Ascending aorta (tissue), 2 donors: Measurements from ENCODE around the gene MEOX2. TPM values are rescaled to one million over a fixed set of nuclear protein-coding genes. Genes with fewer than 3 reads are reported as not detected.

Source experiments
- DNase-seq, 2 donors: peaks; one replicate each; pipeline ENCODE4 v3.0.0-alpha.2; 2019; ENCODE audit warnings: low spot score in 2 of 2
- H3K27ac ChIP-seq, 2 donors: fragments of 200-600 bp; sonication (generic); one replicate each; pipeline ENCODE4 v1.5.1; 2016 to 2017; ENCODE audit warnings: mild to moderate bottlenecking in 1 of 2
- H3K27me3 ChIP-seq: fragments of 200-600 bp; sonication (generic); one replicate; pipeline ENCODE4 v1.5.1; 2017
- H3K36me3 ChIP-seq, 2 donors: fragments of 200-600 bp; sonication (generic); one replicate each; pipeline ENCODE4 v1.5.1; 2016
- H3K4me1 ChIP-seq, 2 donors: fragments of 200-600 bp; sonication (generic); one replicate each; pipeline ENCODE4 v1.5.1; 2016 to 2017; ENCODE audit warnings: mild to moderate bottlenecking in 1 of 2
- H3K4me3 ChIP-seq, 2 donors: fragments of 200-600 bp; sonication (generic); one replicate each; pipeline ENCODE4 v1.5.1; 2016 to 2017; ENCODE audit warnings: mild to moderate bottlenecking in 1 of 2
- H3K9me3 ChIP-seq, 2 donors: fragments of 200-600 bp; sonication (generic); one replicate each; pipeline ENCODE4 v1.5.1; 2016
- CTCF ChIP-seq, 3 experiments: fragments of 200-600 bp in 2 of 3; fragments of 450-650 bp in 1 of 3; sonication (generic) in 2 of 3; IDR thresholded peaks; one replicate each; pipeline ENCODE4 v1.5.1; 2016 to 2019; ENCODE audit warnings: antibody characterized with exemption in 3 of 3, mild to moderate bottlenecking in 1 of 3, moderate library complexity in 1 of 3
- intact Hi-C: fragments of 100-400 bp; cut with DNase I; formaldehyde crosslinking; loops from one replicate; pipeline ENCODE4 v1.15.1; 2023
- total RNA-seq: library from RNA; depleted of rRNA; stranded (reverse); fragments of >200 nt; gene quantifications from one replicate; pipeline ENCODE4 v1.1.0, GENCODE V29; 2016

Gene MEOX2
- total RNA-seq, 1 donor from 2014 or later, result 35.0 TPM

GRCh38 chr7:15651693-15652092, 34.8 kb downstream of the MEOX2 start:
- TF ChIP-seq CTCF (IDR thresholded peaks at IDR 0.05), result no peak
- Histone ChIP-seq H3K4me1 (peaks cover 0 to 2% of the 10 kb centered on the region in 2 donors), H3K27ac (no peak overlapping the region), H3K36me3 (no peaks in the 10 kb centered on the region), H3K4me3 (no peak overlapping the region), H3K9me3 (no peaks in the 10 kb centered on the region), H3K27me3 (no peaks in the 10 kb centered on the region)
- no peak for DNase-seq
- intact Hi-C loops, result no loop called here

- DNase-seq, result no peak
- no peak overlapping the region for H3K27ac ChIP-seq
- H3K4me3 ChIP-seq, result no peak overlapping the region
- TF ChIP-seq CTCF (IDR thresholded peaks at IDR 0.05), result no peak
- no peaks in the 10 kb centered on the region for H3K36me3 ChIP-seq
- H3K4me1 ChIP-seq, result peaks cover 0 to 2% of the 10 kb centered on the region in 2 donors
- H3K9me3 ChIP-seq, result no peaks in the 10 kb centered on the region
- intact Hi-C loops, result no loop called here
- no peaks in the 10 kb centered on the region for H3K27me3 ChIP-seq
These were observed 35.7 kb downstream of the MEOX2 start for GRCh38 chr7:15650787-15651186.

- Histone ChIP-seq H3K4me1 (peaks cover 0 to 2% of the 10 kb centered on the region in 2 donors), H3K27me3 (no peaks in the 10 kb centered on the region), H3K27ac (peak overlapping the region in 1 of 2 donors; percentile 2), H3K4me3 (peak overlapping the region; percentile 0 to 1), H3K9me3 (no peaks in the 10 kb centered on the region), H3K36me3 (no peaks in the 10 kb centered on the region)
- DNase-seq, result no peak
- intact Hi-C loops, result no loop called here
- TF ChIP-seq CTCF (IDR thresholded peaks at IDR 0.05), result no peak
These were observed 38.0 kb downstream of the MEOX2 start for GRCh38 chr7:15648461-15648961.

- Histone ChIP-seq H3K9me3 (no peaks in the 10 kb centered on the region), H3K36me3 (no peaks in the 10 kb centered on the region), H3K4me3 (no peak overlapping the region), H3K27me3 (no peaks in the 10 kb centered on the region), H3K4me1 (peaks cover 0 to 2% of the 10 kb centered on the region in 2 donors), H3K27ac (no peak overlapping the region)
- TF ChIP-seq CTCF (IDR thresholded peaks at IDR 0.05), result no peak
- intact Hi-C loops, result no loop called here
- DNase-seq, result no peak
These were observed 39.2 kb downstream of the MEOX2 start for GRCh38 chr7:15647309-15647708.

- no peak for TF ChIP-seq CTCF (IDR thresholded peaks at IDR 0.05)
- no peaks in the 10 kb centered on the region for H3K27me3 ChIP-seq
- no peak for DNase-seq
- H3K4me3 ChIP-seq, result no peak overlapping the region
- no peaks in the 10 kb centered on the region for H3K4me1 ChIP-seq
- H3K36me3 ChIP-seq, result no peaks in the 10 kb centered on the region
- H3K27ac ChIP-seq, result no peak overlapping the region
- peaks cover 0 to 3% of the 10 kb centered on the region in 2 donors for H3K9me3 ChIP-seq
- intact Hi-C loops, result no loop called here
These were observed 43.3 kb downstream of the MEOX2 start for GRCh38 chr7:15643000-15643705.
